GM18498 (cell line): ENCODE data around the gene CTNNA3.

Experiments
- ATAC-seq: cut with Tn5 transposase; IDR thresholded peaks from one replicate; pipeline ENCODE4 v1.9.1; 2021; ENCODE audit warnings: mild to moderate bottlenecking, moderate library complexity; ENCODE audit not compliant: unreplicated experiment

Gene CTNNA3

DNA sequence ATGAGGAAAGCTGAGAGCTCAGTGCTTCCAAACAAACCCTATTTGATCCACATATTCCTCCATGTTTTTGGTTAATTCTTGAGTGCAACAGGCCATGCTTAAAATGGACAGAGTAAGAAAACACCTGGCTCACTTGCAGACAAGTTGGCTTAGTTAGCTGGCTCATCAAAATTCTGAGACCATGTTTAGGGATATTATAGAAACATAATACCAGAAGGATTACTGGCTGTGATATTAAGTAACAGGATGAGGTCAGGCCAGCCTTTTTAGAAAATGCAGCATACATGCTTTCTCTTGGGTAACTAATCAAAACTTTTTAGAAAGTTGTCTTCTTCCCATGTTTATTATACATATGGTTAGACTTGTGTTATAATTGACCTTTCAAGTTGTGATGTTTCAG, 1637.4 kb downstream of the CTNNA3 start:
- ATAC-seq: no peak

DNA sequence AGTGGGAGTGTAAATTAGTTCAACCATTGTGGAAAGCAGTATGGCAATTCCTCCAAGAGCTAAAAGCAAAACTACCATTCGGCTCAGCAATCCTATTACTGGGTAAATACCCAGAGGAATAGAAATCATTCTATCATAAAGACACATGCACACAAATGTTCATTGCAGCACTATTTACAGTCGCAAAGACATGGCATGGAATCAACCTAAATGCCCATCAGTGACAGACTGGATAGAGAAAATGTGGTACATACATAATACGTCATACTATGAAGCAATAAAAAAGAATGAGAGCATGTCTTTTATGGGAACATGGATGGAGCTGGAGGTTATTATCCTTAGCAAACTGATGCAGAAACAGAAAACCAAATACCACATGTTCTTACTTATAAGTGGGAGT, 1646.7 kb downstream of the CTNNA3 start:
- ATAC-seq: no peak

DNA sequence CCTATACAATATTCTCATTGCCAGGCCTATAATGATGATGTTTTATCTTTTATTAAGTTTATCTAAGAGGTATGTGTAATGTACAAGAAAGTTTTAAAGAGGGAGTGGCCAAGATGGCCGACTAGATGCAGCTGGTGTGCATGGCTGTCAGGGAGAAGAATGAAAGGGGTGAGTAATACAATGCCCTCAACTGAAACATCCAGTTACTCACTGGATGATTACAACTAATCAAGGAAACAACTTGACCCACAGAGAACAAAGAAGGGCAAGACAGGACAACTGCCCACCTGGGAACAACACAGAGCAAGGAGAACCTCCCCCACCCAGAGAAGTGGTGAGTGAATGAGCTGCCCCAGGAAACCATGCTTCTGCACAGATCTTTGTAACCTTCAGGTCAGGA, 1650.1 kb downstream of the CTNNA3 start:
- ATAC-seq: no peak

DNA sequence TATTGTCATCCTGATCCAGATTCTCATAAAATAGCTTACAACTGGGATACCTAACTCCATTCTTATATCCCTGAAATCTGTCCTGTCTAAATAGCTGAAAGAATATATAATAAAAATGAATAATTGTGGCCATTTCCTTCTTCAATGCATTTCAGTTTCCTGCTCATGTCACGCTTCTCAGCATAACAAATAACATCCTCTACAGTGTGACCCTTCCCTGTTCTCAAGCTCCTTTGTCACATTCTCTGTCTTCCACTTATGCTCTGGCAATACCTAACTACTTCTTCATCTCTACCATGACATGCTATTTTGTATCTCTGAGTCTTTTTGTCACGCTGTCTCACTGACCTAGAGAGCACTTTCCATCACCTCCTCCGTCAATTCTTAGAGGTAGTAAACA, 1654.2 kb downstream of the CTNNA3 start:
- no peak for ATAC-seq

DNA sequence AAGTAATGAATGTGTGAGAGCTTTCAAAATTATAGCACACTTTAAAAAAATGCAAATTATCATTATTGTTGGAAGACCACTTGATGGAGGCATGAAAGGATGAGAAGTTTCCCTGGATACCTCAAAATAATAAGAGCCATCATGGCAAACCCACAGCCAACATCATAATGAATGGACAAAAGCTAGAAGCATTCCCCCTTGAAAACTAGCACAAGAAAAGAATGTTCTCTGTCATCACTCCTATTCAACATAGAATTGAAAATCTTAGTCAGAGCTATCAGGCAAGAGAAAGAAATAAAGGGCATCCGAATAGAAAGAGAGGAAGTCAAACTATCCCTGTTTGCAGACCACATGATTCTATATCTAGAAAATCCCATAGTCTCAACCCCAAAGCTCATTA, 1657.4 kb downstream of the CTNNA3 start:
- no peak for ATAC-seq

DNA sequence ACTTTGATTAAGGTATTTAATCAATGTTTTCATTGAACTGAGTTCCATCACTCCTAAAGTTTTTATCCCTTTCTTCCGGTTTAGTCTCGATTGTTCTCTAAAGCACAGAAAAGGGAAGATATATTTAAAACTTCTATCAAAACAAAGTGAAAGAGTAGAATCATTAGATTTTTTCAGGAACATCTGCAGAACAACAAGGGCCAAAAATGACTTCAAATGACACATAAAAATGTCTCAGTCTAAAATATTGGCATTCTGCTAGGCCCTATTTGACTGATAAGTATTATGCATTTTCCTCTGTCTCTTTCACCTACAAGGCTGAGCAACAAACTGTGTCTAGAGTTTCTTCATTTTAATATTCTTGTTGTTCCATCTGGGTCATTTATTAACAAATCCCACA, 1669.7 kb downstream of the CTNNA3 start:
- ATAC-seq: no peak

DNA sequence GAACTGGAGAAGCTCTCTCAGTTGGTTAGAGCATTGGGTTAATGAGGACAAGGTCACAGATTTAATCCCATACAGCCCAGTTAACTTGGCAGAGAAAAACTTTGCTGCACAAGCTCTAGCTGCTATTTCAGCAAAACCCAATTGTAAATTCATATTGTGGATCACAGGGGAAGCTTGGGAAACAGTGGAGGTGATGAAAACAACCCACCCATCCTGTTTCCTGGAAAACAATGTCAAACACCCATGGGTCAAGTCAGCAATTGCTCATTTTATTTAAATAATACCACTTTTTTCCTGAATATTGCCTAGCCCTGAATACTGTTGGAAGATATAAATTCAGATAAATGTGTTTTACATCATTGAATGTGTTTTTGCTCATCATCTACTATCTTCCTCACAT, 1670.8 kb downstream of the CTNNA3 start:
- no peak for ATAC-seq

DNA sequence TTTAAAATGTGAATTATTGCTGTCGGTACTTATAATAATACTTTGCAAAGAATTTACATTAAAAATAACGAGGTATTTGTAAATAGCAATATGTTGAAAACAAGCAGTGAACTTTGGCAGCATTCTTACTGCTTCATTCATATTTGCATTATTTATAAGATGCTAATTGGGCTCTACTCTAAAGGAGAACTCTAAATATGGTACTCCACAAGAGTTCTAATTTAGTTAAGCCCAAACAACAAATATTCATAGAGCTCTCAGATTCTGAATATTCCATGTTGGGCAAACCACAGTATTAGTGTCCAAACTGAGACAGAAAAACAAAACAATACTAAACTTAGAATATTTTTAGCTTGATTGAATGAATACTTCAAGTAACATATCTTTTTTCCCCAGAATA, 1674.6 kb downstream of the CTNNA3 start:
- ATAC-seq: no peak

DNA sequence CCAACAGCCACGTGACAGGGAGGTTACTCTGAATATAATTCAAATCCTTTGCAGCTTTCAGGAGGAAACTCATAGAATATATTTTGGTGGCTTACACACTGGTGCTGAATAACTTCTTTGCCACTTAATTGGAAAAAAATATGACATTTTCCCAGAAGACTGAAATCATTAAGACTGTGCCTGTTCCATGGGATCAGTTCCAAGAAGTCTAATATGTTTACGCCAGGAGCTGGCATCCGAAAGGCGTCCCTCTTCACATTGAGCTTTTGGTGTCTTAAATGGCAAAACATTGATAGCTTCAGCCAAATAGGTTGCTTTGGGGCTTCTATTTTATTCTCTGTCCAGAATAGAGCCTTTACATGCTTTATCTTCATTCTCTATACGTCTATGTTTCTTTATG, 1687.8 kb downstream of the CTNNA3 start:
- ATAC-seq: no peak

DNA sequence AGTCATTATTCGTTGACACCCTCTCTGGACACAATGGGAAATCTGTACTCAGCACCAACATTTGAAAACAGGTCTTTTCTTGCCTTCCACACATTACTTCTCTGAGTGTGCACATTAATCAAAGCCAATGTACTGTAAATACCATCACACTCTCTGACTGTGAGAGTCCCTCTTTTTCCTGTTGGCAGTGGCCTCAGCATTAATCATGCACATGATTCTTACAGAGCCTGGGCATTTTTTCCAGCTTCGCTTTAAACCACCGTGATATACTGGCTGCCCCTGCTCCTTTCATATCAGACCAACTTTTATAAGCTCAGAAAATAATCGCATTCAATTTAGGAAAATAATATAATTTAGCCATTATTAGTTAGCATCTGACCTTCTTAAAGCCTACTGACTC, 1689.6 kb downstream of the CTNNA3 start:
- no peak for ATAC-seq

DNA sequence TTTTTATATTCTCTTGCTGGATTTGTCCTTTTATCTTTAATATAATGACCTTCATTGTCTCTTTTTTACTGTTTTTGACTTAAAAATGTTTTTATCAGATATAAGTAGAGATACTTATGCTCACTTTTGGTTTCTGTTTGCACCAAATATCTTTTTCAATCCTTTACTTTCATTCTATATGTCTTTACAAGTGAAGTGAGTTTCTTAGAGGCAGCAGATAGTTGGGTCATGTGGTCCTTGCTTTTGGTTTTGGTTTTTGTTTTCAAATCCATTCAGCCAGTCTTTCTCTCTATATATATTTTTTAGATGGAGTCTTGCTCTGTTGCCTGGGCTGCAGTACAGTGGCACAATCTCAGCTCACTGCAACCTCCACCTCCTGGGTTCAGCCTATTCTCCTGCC, 1702.5 kb downstream of the CTNNA3 start:
- ATAC-seq: no peak

DNA sequence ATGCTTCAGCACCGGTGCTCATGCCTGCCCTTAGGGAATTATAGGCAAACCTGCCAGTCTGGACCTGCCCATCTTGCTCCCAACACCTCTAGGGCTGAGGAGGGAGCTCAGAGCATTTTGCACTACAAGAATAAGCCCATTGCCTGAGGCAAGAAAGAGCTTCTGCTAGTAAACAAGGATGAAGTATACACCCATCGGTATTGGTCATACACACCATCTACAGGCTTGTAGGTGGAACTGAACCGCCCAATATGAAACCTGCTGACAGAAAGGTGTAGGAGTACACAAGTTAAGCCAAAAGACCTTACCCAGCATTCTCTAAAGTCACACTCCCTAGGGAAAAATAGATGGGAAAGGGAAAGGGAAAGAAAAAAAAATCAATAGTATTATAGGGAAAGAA, 1727.1 kb downstream of the CTNNA3 start:
- ATAC-seq: no peak

DNA sequence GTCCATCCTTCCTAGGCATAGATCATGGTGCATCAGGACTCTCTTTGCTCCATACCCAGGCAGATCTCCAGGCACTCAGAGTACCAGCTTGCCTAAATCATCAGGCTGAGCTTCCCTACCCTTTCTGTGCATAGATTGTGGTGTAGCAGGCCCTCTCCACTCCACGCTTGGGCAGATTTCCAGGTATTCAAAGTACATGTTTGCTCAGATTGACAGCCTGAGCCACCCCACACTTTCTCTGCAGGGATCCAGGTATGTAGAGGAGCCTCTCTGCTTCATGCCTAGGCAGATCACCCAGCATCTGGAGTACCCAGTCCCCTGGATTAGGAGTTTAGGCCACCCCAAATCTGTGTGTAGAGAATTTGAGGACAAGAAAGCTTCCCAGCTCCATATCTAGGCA, 1727.6 kb downstream of the CTNNA3 start:
- no peak for ATAC-seq

DNA sequence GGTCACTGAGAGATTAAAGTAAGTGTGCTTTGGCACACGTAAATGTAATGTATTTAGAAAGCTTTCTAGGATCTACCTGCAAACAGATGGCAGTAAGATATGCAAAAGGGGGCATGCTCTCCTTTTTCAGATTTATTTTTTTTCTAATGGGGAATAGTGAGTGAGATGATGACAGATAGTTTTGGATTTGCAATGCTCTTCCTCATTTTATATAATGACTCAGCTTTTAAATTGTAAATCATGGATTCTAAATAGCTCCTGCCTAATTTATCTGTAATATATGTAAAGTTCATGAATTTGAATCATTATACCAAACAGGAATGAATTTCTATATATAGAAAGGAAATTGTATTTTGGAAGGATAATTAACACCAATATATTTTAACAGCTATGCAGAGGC, 1731.8 kb downstream of the CTNNA3 start:
- ATAC-seq: no peak

DNA sequence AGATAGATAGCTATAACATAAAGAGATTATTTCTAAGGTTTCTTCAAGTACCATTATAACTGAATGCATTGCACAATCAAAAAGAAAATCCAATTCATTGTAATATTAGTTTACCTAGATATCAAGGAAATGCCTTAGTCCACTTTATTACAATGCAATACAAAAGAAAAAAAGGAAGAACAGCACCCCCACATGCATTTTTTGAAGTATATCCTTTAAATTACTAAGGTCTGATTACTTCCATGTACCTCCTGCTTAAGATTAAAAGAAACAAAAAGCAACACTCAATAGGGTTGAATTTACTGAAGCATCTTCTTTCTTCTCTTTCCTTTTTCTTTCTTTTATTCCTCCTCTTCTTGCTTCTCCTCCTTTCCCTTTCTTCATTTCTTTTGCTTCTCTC, 1743.9 kb downstream of the CTNNA3 start:
- no peak for ATAC-seq

DNA sequence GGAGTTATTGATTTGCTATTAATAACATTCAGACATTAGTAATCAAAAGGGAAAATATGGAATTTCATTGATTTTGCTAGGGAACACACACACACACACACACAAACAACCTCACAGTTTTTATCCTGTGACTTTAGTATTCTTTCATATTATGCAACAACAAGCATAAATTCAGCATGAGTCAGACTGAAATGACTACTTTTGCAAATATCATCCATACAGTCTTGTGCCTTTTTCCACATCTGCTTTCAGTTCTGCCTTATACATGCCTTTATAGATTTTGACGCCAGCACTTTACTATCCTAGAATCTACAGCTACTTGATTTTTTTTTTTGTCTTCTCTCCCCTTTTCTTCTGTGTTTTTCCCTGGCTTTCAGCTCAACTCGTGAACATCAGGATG, 1745.9 kb downstream of the CTNNA3 start:
- no peak for ATAC-seq

DNA sequence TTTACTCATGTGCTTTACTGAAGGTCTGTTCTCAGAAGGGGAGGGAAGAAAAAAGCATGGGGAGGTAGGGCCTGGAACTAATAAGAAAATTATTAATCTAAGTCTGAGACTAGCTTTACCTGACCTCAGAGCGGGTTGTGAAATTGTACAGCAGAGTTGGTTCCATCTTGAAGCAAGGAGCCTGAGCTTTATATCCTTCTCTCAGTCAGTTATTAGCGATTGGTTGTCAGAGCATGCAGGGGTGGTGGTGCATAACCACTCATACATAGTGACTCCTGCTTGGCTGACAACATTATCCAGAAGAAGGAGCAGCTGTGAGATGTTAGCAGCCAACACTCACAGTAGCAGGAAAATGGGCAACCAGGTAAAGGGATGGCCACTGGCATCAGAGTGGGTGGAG, 1746.5 kb downstream of the CTNNA3 start:
- ATAC-seq: no peak

DNA sequence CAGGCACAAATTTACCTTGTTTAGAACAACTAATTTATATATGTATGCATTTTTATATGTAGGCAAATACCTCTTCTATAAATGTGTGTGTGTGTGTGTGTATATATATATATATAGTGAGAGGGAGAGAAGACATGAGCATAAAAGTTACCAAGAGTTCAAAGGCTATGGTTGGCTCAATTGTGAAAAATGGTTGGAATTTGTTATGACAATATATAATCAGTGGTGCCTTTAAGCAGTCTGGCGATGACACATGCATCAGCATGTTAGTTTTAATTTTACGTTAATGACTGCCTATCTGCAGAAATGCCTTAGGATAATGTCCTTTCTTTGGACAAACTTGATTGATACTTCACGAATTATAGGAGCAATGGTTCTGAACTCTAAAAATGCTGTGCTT, 1750.9 kb downstream of the CTNNA3 start:
- no peak for ATAC-seq

DNA sequence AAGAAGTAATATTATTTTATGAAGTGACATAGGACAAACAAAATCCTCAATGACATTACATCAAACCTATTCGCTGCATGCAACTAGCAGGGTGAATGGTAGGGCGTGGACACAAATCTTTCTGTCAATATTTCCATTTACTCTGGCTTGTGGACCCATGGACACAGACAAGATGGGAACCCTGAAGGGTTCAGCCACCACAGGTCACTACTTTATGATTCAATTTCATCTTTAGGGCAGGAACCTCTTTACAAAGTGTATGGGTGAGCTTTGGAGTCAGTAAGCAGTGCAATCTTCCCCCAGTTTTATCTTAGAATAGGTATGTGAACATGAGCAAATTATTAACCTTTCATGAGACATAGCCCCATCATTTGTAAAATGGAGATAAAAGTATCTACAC, 1752.5 kb downstream of the CTNNA3 start:
- no peak for ATAC-seq

DNA sequence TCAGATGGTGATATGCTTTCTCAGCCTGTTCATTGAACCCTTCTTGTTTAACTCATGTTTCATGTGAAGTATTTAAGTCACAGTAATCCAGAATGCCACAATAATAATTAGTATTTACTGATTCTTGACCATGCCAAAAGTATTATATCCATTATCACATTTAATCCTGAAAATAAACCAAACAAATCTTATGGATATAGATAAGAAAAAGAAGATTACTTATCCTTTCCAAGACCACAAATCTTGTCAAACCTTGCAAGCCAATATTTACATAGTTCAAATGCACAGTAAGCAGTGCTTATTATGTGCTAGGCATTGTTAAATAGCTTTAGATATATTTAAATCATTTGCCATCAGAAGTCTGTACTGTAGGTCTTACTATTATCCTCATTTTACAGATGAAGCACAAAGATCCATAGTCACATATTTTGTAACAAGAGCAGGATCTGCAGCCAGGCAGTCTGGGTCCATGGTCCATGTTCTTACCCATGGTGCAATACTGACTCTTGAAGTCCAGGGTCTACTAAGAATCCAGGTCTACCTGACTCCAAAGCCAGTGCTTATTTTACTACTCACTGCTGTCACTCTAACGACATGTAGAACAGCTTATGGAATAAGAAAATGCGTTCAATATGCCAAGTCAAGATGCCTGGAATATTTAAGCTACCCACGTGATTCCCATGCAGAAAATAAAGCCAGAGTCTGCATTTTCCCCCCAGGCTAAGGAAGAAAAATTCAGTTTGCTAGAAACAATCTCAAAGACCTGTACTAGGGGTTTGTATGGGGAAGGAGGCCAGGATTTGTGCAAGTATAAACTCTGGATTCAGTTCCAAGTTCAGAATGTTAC, 1755.0 kb downstream of the CTNNA3 start:
- no peak for ATAC-seq

DNA sequence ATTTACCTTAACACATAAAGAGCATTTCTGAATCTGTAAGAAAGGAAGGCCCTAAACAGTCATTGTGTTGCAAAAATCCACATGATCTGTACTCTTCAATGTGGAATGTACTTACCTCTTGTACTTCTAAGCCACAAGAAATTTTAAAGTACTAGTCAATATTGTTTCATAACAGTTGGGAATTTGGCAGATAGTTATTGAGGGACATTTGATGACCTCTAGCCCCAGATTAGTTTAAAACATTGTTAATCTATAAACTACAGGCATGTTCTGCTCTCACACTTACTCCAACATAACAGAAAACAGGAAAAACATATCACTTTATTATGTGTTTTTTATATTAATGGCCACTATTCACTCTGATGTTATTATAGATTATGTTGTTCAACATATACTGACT, 1755.9 kb downstream of the CTNNA3 start:
- no peak for ATAC-seq

DNA sequence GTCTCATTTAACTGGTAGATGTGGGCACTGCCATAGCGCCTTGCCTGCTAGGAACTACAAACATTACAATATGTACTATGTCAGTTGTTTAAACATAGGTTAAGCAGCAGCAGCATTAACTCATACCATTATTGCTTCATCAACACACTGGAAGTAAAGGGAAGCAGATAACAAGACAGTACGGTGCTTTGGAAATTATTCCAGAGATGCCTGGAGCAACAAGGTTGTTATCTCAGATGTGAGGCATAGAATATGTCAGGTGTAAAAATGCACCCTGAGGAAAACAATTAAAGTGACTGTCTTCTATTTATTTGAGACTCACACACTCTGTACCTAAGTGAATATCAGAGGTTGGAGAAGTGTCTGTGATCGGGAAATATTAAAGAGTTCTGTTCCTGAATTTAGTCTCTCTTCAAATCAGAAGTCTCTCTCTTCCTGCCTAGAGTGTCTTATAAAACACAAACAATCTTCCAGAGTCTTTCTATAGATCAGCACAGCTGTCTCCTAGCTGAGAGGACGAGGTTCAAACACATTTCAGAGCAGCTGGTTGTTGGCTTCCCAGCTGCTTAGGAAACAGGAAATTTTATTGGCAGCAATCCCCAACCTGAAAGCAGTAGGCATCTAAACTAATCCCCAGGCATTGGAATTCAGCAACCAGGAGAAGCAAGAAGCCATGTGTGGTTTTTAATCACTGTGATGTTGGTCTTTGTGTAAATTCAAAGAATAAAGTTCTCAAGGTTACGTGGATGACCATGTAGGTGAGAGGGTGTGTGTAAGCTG, 1764.5 kb downstream of the CTNNA3 start:
- ATAC-seq: no peak
